ENCODE measurements around the gene NAT9.

NAT9 gene

DNA sequence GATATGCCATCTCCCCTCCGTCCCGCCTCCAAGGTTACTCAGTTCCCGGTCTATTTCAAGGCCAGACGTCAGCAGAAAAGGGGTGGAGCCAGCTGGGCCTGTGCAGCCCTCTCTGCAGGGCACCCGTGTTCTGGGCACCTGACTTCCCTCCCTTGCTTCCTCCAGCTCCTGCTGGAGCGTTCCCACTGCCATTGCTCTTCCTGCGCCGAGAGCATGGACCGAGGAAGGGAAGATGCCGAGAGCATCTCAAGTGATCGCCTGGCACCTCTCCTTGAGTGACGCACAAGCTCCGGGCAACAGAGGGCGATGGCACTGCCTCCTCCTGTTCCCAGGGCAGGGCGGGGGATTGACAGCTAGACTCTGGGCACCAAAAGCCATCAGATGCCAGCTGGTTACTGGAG is 29.4 kb upstream of the NAT9 start:
- H3K27ac ChIP-seq (ENCODE audit: low read depth, low read length): no peak overlapping the region
- peaks cover 8 to 14% of the 10 kb centered on the region in 2 donors for H3K36me3 ChIP-seq (ENCODE audit: control insufficient read depth in 1 of 2, insufficient read depth in 2 of 2, low read length in 2 of 2)
- no peaks in the 10 kb centered on the region for H3K27me3 ChIP-seq (ENCODE audit: control insufficient read depth in 1 of 2, insufficient read depth in 2 of 2, low read length in 2 of 2)
- no peak overlapping the region for H3K9ac ChIP-seq (ENCODE audit: low read depth in 1 of 2, low read length in 2 of 2)
- H3K4me1 ChIP-seq (ENCODE audit: control insufficient read depth in 1 of 2, insufficient read depth in 2 of 2, low read length in 2 of 2): no peaks in the 10 kb centered on the region
- H3K9me3 ChIP-seq (ENCODE audit: control insufficient read depth in 1 of 2, low read length in 2 of 2): no peaks in the 10 kb centered on the region
- no peak overlapping the region for H3K4me3 ChIP-seq (ENCODE audit: low read depth in 1 of 2, low read length in 2 of 2)

DNA sequence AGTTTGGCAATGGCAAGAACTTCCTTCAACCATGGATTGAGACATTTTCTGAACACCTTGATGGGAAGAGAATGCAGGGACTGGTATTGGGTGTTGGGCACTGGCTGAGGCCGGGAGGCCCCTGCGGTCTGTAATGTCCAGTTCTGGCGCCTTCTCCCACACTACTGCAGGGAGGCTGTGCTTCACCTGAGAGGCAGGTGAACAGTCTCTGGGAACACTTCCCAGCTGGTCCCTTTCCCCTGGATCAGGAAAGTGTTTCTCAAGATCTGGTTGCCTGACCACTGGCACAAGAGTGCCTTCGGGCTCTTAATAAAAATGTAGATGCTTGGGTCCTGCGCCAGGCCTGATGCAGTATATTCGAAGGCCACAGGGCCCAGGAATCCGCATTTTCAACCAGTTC is 28.5 kb upstream of the NAT9 start:
- Histone ChIP-seq H3K4me3 (ENCODE audit: low read depth in 1 of 2, low read length in 2 of 2) (no peak overlapping the region), H3K36me3 (ENCODE audit: control insufficient read depth in 1 of 2, insufficient read depth in 2 of 2, low read length in 2 of 2) (peaks cover 14 to 15% of the 10 kb centered on the region in 2 donors), H3K4me1 (ENCODE audit: control insufficient read depth in 1 of 2, insufficient read depth in 2 of 2, low read length in 2 of 2) (no peaks in the 10 kb centered on the region), H3K27ac (ENCODE audit: low read depth, low read length) (no peak overlapping the region), H3K27me3 (ENCODE audit: control insufficient read depth in 1 of 2, insufficient read depth in 2 of 2, low read length in 2 of 2) (no peaks in the 10 kb centered on the region), H3K9ac (ENCODE audit: low read depth in 1 of 2, low read length in 2 of 2) (no peak overlapping the region), H3K9me3 (ENCODE audit: control insufficient read depth in 1 of 2, low read length in 2 of 2) (no peaks in the 10 kb centered on the region)

DNA sequence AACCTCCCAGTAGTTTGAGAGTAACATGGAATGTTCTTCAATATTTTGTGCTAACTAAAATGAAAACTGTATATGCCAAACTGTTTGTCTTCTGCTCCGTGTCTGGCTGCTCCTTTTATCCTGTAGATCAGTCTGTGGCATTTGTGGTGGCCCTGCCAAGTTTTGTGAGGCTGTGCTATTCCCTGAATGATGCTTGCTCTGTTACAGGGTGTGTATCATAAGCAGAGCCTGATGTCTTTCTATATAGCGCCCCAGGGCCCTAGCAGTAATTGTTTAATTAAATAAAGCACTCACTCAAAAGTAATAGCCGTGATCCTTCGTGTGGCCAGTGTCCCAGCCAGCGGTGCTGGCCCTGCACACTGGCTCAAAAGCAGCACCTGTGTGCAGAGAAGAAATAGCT is 27.8 kb upstream of the NAT9 start:
- Histone ChIP-seq H3K27ac (ENCODE audit: low read depth, low read length) (no peak overlapping the region), H3K9me3 (ENCODE audit: control insufficient read depth in 1 of 2, low read length in 2 of 2) (no peaks in the 10 kb centered on the region), H3K4me3 (ENCODE audit: low read depth in 1 of 2, low read length in 2 of 2) (no peak overlapping the region), H3K4me1 (ENCODE audit: control insufficient read depth in 1 of 2, insufficient read depth in 2 of 2, low read length in 2 of 2) (no peaks in the 10 kb centered on the region), H3K9ac (ENCODE audit: low read depth in 1 of 2, low read length in 2 of 2) (no peak overlapping the region), H3K36me3 (ENCODE audit: control insufficient read depth in 1 of 2, insufficient read depth in 2 of 2, low read length in 2 of 2) (peaks cover 14 to 22% of the 10 kb centered on the region in 2 donors), H3K27me3 (ENCODE audit: control insufficient read depth in 1 of 2, insufficient read depth in 2 of 2, low read length in 2 of 2) (no peaks in the 10 kb centered on the region)

DNA sequence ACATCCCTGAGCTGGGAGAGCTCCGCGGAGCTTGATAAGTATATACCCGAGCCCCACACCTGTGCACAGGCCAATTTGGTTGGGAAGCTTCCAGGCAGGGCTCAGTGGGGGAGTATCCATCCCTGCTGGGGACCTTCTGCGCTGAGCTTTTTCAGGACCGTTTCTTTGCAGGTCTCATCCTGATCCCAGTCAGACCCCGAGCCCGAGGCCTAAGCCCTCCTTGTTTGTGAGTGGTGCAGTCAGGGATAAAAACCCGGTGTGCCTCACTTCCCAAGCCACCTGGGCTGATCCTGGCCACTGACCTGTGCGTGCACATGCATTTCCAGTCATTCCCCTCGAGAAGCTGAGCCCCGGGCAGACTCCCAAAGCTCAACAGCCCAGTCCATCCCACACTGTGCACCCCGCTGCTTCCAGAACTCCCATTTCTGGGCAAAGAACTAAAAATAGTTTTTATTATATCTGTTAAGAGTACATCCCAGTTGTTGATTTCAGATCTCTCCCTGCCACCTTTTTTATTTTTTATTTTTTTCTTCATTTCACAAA is 27.3 kb upstream of the NAT9 start:
- Histone ChIP-seq H3K27ac (ENCODE audit: low read depth, low read length) (no peak overlapping the region), H3K9ac (ENCODE audit: low read depth in 1 of 2, low read length in 2 of 2) (no peak overlapping the region), H3K36me3 (ENCODE audit: control insufficient read depth in 1 of 2, insufficient read depth in 2 of 2, low read length in 2 of 2) (peaks cover 17 to 24% of the 10 kb centered on the region in 2 donors), H3K27me3 (ENCODE audit: control insufficient read depth in 1 of 2, insufficient read depth in 2 of 2, low read length in 2 of 2) (no peaks in the 10 kb centered on the region), H3K4me3 (ENCODE audit: low read depth in 1 of 2, low read length in 2 of 2) (no peak overlapping the region), H3K9me3 (ENCODE audit: control insufficient read depth in 1 of 2, low read length in 2 of 2) (no peaks in the 10 kb centered on the region), H3K4me1 (ENCODE audit: control insufficient read depth in 1 of 2, insufficient read depth in 2 of 2, low read length in 2 of 2) (no peaks in the 10 kb centered on the region)

DNA sequence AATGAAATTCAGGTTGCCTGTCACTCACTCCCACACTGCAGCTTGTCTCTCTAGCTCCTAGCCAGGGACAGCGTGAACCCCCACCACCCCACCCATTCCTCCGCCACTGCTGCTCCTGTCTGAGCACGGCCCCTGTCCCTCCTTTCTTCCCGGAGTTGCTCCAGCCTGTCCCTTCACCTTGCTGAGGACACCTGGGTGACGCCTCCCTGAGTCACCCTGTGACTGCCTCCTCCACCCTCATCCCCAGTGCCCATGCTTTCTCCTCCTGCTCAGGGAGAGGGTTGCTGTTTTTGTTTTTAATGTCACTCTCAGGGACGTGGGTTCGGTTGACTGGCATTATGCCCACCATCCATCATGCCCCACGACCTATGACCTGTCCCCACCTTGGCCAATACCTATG is 25.8 kb upstream of the NAT9 start:
- H3K27ac ChIP-seq (ENCODE audit: low read depth, low read length): no peak overlapping the region
- H3K9me3 ChIP-seq (ENCODE audit: control insufficient read depth in 1 of 2, low read length in 2 of 2): no peaks in the 10 kb centered on the region
- H3K36me3 ChIP-seq (ENCODE audit: control insufficient read depth in 1 of 2, insufficient read depth in 2 of 2, low read length in 2 of 2): peaks cover 17 to 30% of the 10 kb centered on the region in 2 donors
- no peaks in the 10 kb centered on the region for H3K4me1 ChIP-seq (ENCODE audit: control insufficient read depth in 1 of 2, insufficient read depth in 2 of 2, low read length in 2 of 2)
- no peak overlapping the region for H3K9ac ChIP-seq (ENCODE audit: low read depth in 1 of 2, low read length in 2 of 2)
- H3K27me3 ChIP-seq (ENCODE audit: control insufficient read depth in 1 of 2, insufficient read depth in 2 of 2, low read length in 2 of 2): no peaks in the 10 kb centered on the region
- no peak overlapping the region for H3K4me3 ChIP-seq (ENCODE audit: low read depth in 1 of 2, low read length in 2 of 2)

DNA sequence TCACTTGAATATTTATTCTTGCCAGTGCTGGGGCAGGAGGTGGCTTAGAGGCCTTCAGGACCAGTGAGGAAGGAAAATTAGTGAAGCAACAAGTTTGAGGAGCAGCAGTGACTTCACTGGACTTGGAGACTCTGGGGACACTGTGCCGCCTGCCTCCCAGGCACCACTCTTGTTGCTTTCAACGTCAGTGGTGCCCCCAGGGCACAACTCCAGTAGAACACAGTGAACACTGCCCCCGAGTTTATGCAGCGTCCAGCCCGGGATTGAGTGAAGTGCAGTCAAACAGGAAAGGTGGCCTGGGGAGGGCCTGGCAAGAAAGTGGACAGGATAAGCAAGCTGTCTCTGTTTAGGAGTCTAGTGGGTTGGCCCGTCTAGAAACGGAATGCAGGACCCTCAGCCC is 24.4 kb upstream of the NAT9 start:
- no peaks in the 10 kb centered on the region for H3K9me3 ChIP-seq (ENCODE audit: control insufficient read depth in 1 of 2, low read length in 2 of 2)

DNA sequence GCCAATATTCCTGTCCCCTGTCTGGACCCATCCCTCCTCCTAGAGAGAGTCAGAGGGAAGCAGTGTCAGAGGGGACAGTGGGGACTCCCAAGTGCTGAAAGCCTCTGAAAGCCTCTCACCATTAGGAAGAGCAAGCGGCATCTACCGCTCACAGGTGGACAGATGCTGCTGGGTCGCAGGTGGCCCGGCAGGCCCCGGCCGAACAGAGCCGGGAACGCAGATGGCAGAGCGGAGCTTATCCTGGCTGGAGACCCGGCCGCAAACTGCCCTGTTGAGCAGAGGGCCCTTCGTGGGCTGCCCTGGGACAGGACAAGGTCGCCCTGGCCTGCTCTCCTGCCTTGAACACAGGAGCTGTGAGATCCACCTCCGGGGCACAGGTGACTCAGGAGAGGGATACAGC is 23.0 kb upstream of the NAT9 start:
- no peak overlapping the region for H3K27ac ChIP-seq (ENCODE audit: low read depth, low read length)
- no peaks in the 10 kb centered on the region for H3K27me3 ChIP-seq (ENCODE audit: control insufficient read depth in 1 of 2, insufficient read depth in 2 of 2, low read length in 2 of 2)
- H3K9me3 ChIP-seq (ENCODE audit: control insufficient read depth in 1 of 2, low read length in 2 of 2): no peaks in the 10 kb centered on the region
- no peak overlapping the region for H3K4me3 ChIP-seq (ENCODE audit: low read depth in 1 of 2, low read length in 2 of 2)
- no peak overlapping the region for H3K9ac ChIP-seq (ENCODE audit: low read depth in 1 of 2, low read length in 2 of 2)
- H3K36me3 ChIP-seq (ENCODE audit: control insufficient read depth in 1 of 2, insufficient read depth in 2 of 2, low read length in 2 of 2): peaks cover 31 to 49% of the 10 kb centered on the region in 2 donors
- no peaks in the 10 kb centered on the region for H3K4me1 ChIP-seq (ENCODE audit: control insufficient read depth in 1 of 2, insufficient read depth in 2 of 2, low read length in 2 of 2)

More for the DNA sequence above, 24.4 kb upstream of the NAT9 start:
- Histone ChIP-seq H3K27ac (ENCODE audit: low read depth, low read length) (no peak overlapping the region), H3K4me1 (ENCODE audit: control insufficient read depth in 1 of 2, insufficient read depth in 2 of 2, low read length in 2 of 2) (no peaks in the 10 kb centered on the region), H3K4me3 (ENCODE audit: low read depth in 1 of 2, low read length in 2 of 2) (no peak overlapping the region), H3K36me3 (ENCODE audit: control insufficient read depth in 1 of 2, insufficient read depth in 2 of 2, low read length in 2 of 2) (peaks cover 29 to 44% of the 10 kb centered on the region in 2 donors), H3K27me3 (ENCODE audit: control insufficient read depth in 1 of 2, insufficient read depth in 2 of 2, low read length in 2 of 2) (no peaks in the 10 kb centered on the region), H3K9ac (ENCODE audit: low read depth in 1 of 2, low read length in 2 of 2) (no peak overlapping the region)

DNA sequence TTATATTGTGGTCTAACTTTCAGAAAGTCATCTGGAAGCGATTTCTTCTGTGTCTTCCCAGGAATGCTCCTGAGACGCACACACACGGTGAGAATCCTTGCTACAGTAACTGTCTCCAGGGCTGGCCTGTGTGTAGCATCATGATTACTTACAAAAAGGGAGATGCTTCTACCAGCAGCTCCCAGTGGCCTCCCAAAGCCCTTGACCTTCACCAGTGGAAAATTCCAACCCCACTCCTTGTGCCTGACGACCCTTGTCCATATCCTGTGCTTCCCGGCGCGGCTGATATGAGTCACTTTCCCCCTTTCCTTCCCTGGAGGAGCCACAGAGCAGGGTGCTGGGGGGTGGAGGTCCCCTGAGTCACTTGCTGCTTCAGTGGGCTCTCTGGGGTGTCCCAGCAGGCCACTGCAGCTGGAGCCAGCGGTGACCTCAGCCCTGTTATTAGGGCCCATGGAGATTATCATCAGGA is 22.1 kb upstream of the NAT9 start:
- Histone ChIP-seq H3K36me3 (ENCODE audit: control insufficient read depth in 1 of 2, insufficient read depth in 2 of 2, low read length in 2 of 2) (peaks cover 34 to 49% of the 10 kb centered on the region in 2 donors), H3K4me3 (ENCODE audit: low read depth in 1 of 2, low read length in 2 of 2) (no peak overlapping the region), H3K27me3 (ENCODE audit: control insufficient read depth in 1 of 2, insufficient read depth in 2 of 2, low read length in 2 of 2) (no peaks in the 10 kb centered on the region), H3K27ac (ENCODE audit: low read depth, low read length) (no peak overlapping the region), H3K9ac (ENCODE audit: low read depth in 1 of 2, low read length in 2 of 2) (no peak overlapping the region), H3K9me3 (ENCODE audit: control insufficient read depth in 1 of 2, low read length in 2 of 2) (no peaks in the 10 kb centered on the region), H3K4me1 (ENCODE audit: control insufficient read depth in 1 of 2, insufficient read depth in 2 of 2, low read length in 2 of 2) (no peaks in the 10 kb centered on the region)

DNA sequence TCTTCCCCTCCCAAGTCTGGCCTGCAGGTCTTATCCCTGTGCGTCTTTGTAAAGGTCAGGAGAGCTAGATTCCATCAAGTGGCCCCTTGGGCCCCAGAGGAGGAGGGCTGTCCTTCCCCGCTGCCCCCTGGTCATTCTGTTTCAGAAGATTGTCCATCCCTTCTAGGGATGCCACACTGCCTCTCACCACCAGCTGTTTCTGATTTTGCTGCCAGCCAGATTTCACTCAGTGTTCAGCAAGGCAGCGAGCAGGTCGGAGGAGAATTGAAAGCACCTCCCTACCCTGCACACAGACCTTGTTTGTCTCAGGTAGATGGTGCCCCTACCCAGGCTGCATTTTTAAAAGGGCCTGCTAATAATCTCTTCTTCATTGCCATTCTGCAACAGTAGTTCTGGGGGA is 21.7 kb upstream of the NAT9 start:
- H3K27ac ChIP-seq (ENCODE audit: low read depth, low read length): no peak overlapping the region
- H3K4me1 ChIP-seq (ENCODE audit: control insufficient read depth in 1 of 2, insufficient read depth in 2 of 2, low read length in 2 of 2): no peaks in the 10 kb centered on the region
- H3K9me3 ChIP-seq (ENCODE audit: control insufficient read depth in 1 of 2, low read length in 2 of 2): no peaks in the 10 kb centered on the region
- no peak overlapping the region for H3K9ac ChIP-seq (ENCODE audit: low read depth in 1 of 2, low read length in 2 of 2)
- H3K36me3 ChIP-seq (ENCODE audit: control insufficient read depth in 1 of 2, insufficient read depth in 2 of 2, low read length in 2 of 2): peaks cover 35 to 50% of the 10 kb centered on the region in 2 donors
- H3K27me3 ChIP-seq (ENCODE audit: control insufficient read depth in 1 of 2, insufficient read depth in 2 of 2, low read length in 2 of 2): no peaks in the 10 kb centered on the region
- H3K4me3 ChIP-seq (ENCODE audit: low read depth in 1 of 2, low read length in 2 of 2): no peak overlapping the region

DNA sequence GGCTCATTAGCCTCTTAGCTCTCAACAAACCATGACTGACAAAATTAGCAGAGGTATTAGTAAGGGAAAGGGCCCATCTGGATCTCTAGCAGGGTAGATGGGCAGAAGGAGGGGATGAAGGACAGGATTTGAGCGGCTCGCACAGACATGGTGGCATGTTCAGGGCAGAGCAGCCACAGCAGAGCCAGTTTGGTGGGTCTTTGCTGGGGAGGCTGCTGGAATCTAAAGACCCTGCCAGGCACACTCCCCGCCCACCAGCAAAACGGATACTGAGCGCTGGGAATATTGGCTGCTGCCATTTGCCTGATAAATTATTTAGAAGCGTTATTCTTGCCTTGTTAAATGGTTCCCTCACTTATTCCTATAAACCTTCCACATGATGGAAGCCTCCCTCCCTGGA is 20.7 kb upstream of the NAT9 start:
- peaks cover 35 to 50% of the 10 kb centered on the region in 2 donors for H3K36me3 ChIP-seq (ENCODE audit: control insufficient read depth in 1 of 2, insufficient read depth in 2 of 2, low read length in 2 of 2)
- H3K4me1 ChIP-seq (ENCODE audit: control insufficient read depth in 1 of 2, insufficient read depth in 2 of 2, low read length in 2 of 2): no peaks in the 10 kb centered on the region
- H3K4me3 ChIP-seq (ENCODE audit: low read depth in 1 of 2, low read length in 2 of 2): no peak overlapping the region

DNA sequence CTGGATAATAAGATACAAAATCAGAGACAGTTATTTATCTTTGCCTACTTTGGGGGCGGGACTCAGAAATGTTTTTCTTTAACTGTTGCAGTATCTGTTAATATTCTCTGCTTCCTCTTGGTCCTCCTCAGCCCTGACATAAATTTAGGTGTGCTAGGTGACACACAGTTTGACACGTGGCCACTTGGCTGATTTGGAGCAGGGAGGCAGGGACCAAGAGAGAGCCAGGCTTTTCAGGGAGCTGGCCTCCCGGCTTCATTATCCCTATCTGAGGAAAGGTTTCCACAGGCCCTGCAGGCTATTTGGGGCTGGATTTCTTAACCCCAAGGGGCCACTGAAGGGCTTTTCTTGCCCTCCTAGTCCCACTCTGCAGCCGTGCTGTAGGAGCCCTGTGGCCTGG is 20.1 kb upstream of the NAT9 start:
- Histone ChIP-seq H3K27me3 (ENCODE audit: control insufficient read depth in 1 of 2, insufficient read depth in 2 of 2, low read length in 2 of 2) (no peaks in the 10 kb centered on the region), H3K9ac (ENCODE audit: low read depth in 1 of 2, low read length in 2 of 2) (no peak overlapping the region), H3K36me3 (ENCODE audit: control insufficient read depth in 1 of 2, insufficient read depth in 2 of 2, low read length in 2 of 2) (peaks cover 33 to 50% of the 10 kb centered on the region in 2 donors), H3K4me1 (ENCODE audit: control insufficient read depth in 1 of 2, insufficient read depth in 2 of 2, low read length in 2 of 2) (no peaks in the 10 kb centered on the region), H3K4me3 (ENCODE audit: low read depth in 1 of 2, low read length in 2 of 2) (no peak overlapping the region), H3K9me3 (ENCODE audit: control insufficient read depth in 1 of 2, low read length in 2 of 2) (no peaks in the 10 kb centered on the region), H3K27ac (ENCODE audit: low read depth, low read length) (no peak overlapping the region)

More for the DNA sequence above, 20.7 kb upstream of the NAT9 start:
- Histone ChIP-seq H3K9ac (ENCODE audit: low read depth in 1 of 2, low read length in 2 of 2) (no peak overlapping the region), H3K27ac (ENCODE audit: low read depth, low read length) (no peak overlapping the region), H3K9me3 (ENCODE audit: control insufficient read depth in 1 of 2, low read length in 2 of 2) (no peaks in the 10 kb centered on the region), H3K27me3 (ENCODE audit: control insufficient read depth in 1 of 2, insufficient read depth in 2 of 2, low read length in 2 of 2) (no peaks in the 10 kb centered on the region)
